Measurements from ENCODE around the gene SYNE3. TPM values are rescaled to one million over a fixed set of nuclear protein-coding genes. Genes with fewer than 3 reads are reported as not detected.

Gene SYNE3
- total RNA-seq, 1 donor from 2014 or later, result 5.3 TPM

DNA sequence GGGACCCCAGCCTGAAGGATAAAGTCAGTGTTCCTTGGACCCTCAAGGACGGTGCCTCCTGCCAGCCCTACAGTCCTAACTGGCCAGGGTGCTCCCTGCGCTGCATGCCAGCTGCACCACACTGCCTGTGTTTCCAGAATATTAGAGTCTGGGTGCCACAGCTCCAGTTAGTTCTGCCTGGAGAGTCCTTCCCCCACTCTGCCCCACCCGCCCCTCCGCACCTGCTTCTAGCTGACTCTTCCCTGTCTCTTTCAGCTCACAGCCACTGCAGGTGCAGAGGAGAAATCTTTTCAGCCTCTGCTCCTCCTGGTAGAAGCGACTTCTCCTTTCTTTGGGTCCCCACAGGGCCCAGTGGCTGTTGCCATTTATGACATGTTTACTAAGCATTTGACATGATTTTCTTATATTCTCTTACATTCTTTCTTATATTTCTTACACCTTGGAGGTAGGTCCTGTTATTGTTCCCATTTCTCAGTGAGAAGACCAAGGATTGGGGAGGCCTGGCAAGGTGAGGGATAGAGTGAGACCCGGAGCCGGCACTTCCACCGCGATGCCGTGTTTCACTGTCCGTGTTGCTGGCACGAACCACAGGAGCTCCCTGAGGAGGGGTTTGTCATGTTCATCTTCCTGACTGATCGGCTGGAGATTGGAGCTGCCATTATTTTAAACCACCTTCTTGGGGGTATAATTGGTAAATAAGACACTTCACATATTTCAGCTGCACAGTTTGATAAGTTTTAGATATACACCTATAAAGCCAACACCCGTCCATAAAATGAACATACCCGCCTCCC lies 29.4 kb downstream of the SYNE3 start:
- TF ChIP-seq, protein P1, sequence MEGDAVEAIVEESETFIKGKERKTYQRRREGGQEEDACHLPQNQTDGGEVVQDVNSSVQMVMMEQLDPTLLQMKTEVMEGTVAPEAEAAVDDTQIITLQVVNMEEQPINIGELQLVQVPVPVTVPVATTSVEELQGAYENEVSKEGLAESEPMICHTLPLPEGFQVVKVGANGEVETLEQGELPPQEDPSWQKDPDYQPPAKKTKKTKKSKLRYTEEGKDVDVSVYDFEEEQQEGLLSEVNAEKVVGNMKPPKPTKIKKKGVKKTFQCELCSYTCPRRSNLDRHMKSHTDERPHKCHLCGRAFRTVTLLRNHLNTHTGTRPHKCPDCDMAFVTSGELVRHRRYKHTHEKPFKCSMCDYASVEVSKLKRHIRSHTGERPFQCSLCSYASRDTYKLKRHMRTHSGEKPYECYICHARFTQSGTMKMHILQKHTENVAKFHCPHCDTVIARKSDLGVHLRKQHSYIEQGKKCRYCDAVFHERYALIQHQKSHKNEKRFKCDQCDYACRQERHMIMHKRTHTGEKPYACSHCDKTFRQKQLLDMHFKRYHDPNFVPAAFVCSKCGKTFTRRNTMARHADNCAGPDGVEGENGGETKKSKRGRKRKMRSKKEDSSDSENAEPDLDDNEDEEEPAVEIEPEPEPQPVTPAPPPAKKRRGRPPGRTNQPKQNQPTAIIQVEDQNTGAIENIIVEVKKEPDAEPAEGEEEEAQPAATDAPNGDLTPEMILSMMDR (IDR thresholded peaks at IDR 0.05; ENCODE audit: insufficient read depth, low read length, severe bottlenecking), result no peak
- DNase-seq (ENCODE audit: low read depth) (no peak), FAIRE-seq (no peak)
- no peak overlapping the region for H3K4me3 ChIP-seq (ENCODE audit: low read depth, low read length)
- no peaks in the 10 kb centered on the region for H3K36me3 ChIP-seq (ENCODE audit: control insufficient read depth, insufficient read depth, low read length)
- no peaks in the 10 kb centered on the region for H3K27me3 ChIP-seq (ENCODE audit: control insufficient read depth, insufficient read depth, low read length)

DNA sequence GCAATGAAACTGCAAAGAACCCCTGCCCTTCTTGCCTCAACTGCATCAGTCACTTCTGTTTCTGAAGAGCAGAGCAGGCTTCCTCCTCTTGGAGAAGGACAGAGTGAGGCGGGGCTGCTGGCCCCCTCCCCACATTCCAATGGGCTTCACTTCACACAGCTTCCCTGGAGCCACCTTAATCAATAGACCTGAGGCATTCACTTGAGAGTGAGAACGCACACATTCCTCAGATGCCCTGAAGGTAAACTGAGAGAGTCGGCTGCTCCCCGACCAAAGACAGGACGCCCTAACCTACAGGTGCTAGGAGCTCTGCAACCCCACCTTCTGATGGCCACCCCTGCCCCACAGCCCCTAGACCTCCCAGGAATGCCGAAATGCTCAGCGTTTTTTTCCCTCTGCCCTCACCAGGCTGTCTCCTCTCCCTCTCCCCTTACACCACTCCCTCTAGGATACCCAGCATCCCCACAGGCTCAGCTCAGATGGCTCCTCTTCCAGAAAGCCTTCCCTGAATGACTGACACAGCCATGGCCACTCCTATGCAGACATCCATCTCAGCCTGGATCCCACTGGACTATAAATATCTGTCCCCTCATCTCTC lies 31.1 kb downstream of the SYNE3 start:
- TF ChIP-seq, protein P1 (IDR thresholded peaks at IDR 0.05; ENCODE audit: insufficient read depth, low read length, severe bottlenecking), result no peak
- no peak for FAIRE-seq
- no peak for DNase-seq (ENCODE audit: low read depth)

DNA sequence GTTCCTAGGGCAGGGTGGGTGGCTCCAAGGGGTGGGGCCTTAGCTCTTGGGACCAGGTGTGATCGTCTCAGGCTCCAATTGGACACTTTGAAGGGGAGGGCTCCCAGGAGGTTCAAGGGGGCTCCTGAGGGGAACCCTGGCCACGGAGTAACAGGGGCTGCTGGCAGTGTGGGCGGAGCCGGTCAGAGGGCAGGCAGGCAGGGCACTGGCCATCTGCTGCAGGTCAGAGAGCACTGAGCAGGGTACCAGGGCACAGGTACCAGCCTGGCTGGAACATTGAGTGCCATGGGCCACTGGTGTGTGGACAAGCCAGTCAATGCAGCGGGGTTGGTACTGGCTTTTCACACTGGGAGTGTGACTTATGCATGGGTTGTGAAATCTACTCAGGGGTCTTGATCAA lies 32.2 kb downstream of the SYNE3 start:
- Histone ChIP-seq H3K36me3 (ENCODE audit: control insufficient read depth, insufficient read depth, low read length) (no peaks in the 10 kb centered on the region), H3K4me3 (ENCODE audit: low read depth, low read length) (no peak overlapping the region), H3K27me3 (ENCODE audit: control insufficient read depth, insufficient read depth, low read length) (no peaks in the 10 kb centered on the region)
- FAIRE-seq (no peak), DNase-seq (ENCODE audit: low read depth) (no peak)
- TF ChIP-seq, protein P1 (IDR thresholded peaks at IDR 0.05; ENCODE audit: insufficient read depth, low read length, severe bottlenecking), result no peak

More for the DNA sequence above, 31.1 kb downstream of the SYNE3 start:
- Histone ChIP-seq H3K27me3 (ENCODE audit: control insufficient read depth, insufficient read depth, low read length) (no peaks in the 10 kb centered on the region), H3K36me3 (ENCODE audit: control insufficient read depth, insufficient read depth, low read length) (no peaks in the 10 kb centered on the region), H3K4me3 (ENCODE audit: low read depth, low read length) (no peak overlapping the region)

DNA sequence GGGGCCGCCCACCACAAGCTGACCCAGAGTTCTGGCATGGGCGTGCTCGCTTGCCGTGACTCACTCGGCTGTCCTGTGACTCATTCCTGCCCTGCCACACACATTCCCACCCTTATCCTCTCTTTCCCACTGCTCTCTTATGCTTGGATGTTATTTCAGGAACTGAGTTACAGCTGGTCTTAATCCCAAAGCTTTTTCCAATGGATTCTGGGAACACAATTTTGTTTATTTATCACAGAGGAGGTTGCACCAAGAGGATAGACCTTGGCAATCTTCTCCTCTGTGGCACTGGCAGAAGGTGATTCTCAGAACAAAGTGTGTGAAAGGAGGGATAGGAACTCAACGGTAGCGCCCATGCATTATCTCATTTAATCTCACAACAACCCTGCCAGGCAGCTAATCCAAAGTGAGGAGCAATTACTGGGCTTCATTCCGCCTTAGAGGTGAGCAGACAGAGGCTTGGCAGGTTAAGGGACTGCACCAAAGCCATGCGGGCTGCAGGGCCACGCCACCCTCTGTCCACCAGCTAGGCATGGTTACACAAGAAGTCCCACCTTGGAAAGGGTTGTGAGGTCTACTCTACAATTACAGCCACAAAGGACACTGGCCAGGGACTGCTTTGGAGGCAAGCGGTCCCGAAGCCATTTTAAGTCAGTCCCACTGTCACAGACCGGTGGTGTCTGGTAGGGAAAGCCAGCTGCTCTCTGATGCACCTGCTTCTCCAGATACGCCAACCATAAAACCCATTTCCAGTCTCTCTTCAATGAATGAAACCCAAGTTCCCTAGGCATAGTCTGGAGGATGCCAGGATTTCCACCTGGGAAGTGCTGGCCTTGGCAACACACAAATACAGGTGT lies 32.9 kb downstream of the SYNE3 start:
- FAIRE-seq, result no peak
- H3K27me3 ChIP-seq (ENCODE audit: control insufficient read depth, insufficient read depth, low read length), result no peaks in the 10 kb centered on the region
- H3K4me3 ChIP-seq (ENCODE audit: low read depth, low read length), result no peak overlapping the region
- TF ChIP-seq, protein P1 (IDR thresholded peaks at IDR 0.05; ENCODE audit: insufficient read depth, low read length, severe bottlenecking), result no peak
- DNase-seq (ENCODE audit: low read depth), result peak; percentile 85
- no peaks in the 10 kb centered on the region for H3K36me3 ChIP-seq (ENCODE audit: control insufficient read depth, insufficient read depth, low read length)

DNA sequence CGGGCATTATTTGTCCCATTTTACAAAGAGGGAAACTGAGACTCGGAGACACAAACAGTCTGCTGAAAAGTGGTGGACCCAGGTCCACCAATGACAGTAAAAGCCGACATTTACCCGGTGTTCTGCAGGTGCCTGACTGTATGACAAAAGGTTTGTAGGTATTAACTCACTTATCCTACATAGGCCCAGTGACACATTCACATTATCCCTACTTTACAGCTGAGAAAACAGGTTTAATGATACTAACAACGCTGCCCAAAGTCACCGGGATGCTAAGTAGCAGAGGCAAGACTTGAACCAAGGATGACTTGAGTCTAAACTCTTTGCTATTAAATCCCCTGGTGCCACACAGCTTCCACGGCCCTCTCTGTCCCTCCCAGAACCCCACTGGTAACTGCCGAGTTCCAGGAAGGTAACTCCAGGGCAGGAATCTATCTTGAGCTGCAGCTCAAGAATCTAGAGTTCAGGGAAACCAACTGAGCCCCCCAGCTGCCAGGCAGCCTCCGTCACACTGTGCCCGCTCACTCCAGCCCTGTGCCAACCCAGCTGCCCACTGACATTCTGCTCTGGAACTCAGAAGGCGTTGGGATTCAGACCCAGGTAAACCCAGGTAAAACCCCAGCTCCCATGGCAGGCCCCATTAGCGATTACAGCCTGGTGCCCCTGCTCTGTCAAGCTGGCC lies 33.7 kb downstream of the SYNE3 start:
- Histone ChIP-seq H3K36me3 (ENCODE audit: control insufficient read depth, insufficient read depth, low read length) (no peaks in the 10 kb centered on the region), H3K4me3 (ENCODE audit: low read depth, low read length) (no peak overlapping the region), H3K27me3 (ENCODE audit: control insufficient read depth, insufficient read depth, low read length) (no peaks in the 10 kb centered on the region)
- DNase-seq (ENCODE audit: low read depth), result no peak
- FAIRE-seq, result no peak
- TF ChIP-seq, protein P1 (IDR thresholded peaks at IDR 0.05; ENCODE audit: insufficient read depth, low read length, severe bottlenecking), result no peak

Measured in bronchial epithelial cell (primary cell).